Stomach (tissue), 19 donors: Measurements from ENCODE around the gene GABRQ. TPM values are rescaled to one million over a fixed set of nuclear protein-coding genes. Genes with fewer than 3 reads are reported as not detected.

Experiments
- DNase-seq, 2 donors: peaks; one replicate each; pipeline versions ENCODE4 v3.0.0 to v3.0.0-alpha.2; 2013 to 2019
- H3K27ac ChIP-seq, 5 donors: fragments of 200-600 bp in 4 of 5; sonication (generic) in 4 of 5; one replicate each; pipeline ENCODE4 v1.5.1; 2013 to 2019; ENCODE audit warnings: mild to moderate bottlenecking in 1 of 5, moderate library complexity in 1 of 5
- H3K27me3 ChIP-seq, 3 donors: fragments of 200-600 bp; sonication (generic); one replicate each; pipeline ENCODE4 v1.5.1; 2017 to 2019; ENCODE audit warnings: mixed run types in 1 of 3
- H3K36me3 ChIP-seq, 4 donors: fragments of 200-600 bp; sonication (generic); 1 replicate in 3 of 4; 2 replicates in 1 of 4; pipeline ENCODE4 v1.5.1; 2016 to 2019
- H3K4me1 ChIP-seq, 4 donors: fragments of 200-600 bp; sonication (generic); one replicate each; pipeline ENCODE4 v1.5.1; 2016 to 2019
- H3K4me3 ChIP-seq, 4 donors: fragments of 200-600 bp; sonication (generic) in 3 of 4; one replicate each; pipeline ENCODE4 v1.5.1; 2016 to 2019; ENCODE audit warnings: mild to moderate bottlenecking in 1 of 4
- H3K9me3 ChIP-seq, 4 donors: fragments of 200-600 bp; sonication (generic); one replicate each; pipeline ENCODE4 v1.5.1; 2016 to 2019
- EP300 ChIP-seq: sonication (generic); formaldehyde crosslinking; IDR thresholded peaks from one replicate; pipeline ENCODE4 v1.6.1; 2017; ENCODE audit warnings: antibody characterized with exemption
- POLR2A ChIP-seq, 4 donors: fragments of 450-650 bp; IDR thresholded peaks; one replicate each; pipeline ENCODE4 v1.6.1; 2016; ENCODE audit warnings: antibody characterized with exemption in 4 of 4, control low read depth in 2 of 4, mild to moderate bottlenecking in 1 of 4, moderate library complexity in 1 of 4
- POLR2AphosphoS5 ChIP-seq, 3 donors: sonication (generic); formaldehyde crosslinking; IDR thresholded peaks; one replicate each; pipeline ENCODE4 v1.6.1; 2016; ENCODE audit warnings: antibody characterized with exemption in 3 of 3
- WGBS, 5 donors: extraction: QIAGEN DNeasy Blood & Tissue Kit in 3 of 5; methylation state at CpG; one replicate each; pipeline versions ENCODE4 v1.1.5 to v1.1.7; 2013 to 2018; 5-methylcytosine and 5-hydroxymethylcytosine counted together
- intact Hi-C: fragments of 100-400 bp; cut with DNase I; formaldehyde crosslinking; loops from one replicate; pipeline ENCODE4 v1.15.1; 2023; ENCODE audit warnings: low total_unique reads
- long read RNA-seq, 10 donors: transcript quantifications; one replicate each; lab custom pipeline, GENCODE V29; 2026
- polyA plus RNA-seq, 3 donors: library from polyadenylated mRNA; stranded (reverse); fragments of 200-250 nt; gene quantifications; one replicate each; pipeline ENCODE4 v1.2.3, GENCODE V29; 2013
- total RNA-seq, 5 donors: library from RNA; depleted of rRNA; stranded (reverse); fragments of >200 nt; gene quantifications; one replicate each; pipeline versions ENCODE4 v1.1.0 to v1.2.3, GENCODE V29; 2014 to 2016
- TF ChIP-seq, protein P1 (sequence below), 7 experiments: fragments of 450-650 bp in 4 of 7; fragments of 200-600 bp in 3 of 7; sonication (generic) in 3 of 7; IDR thresholded peaks; one replicate each; pipeline ENCODE4 v1.5.1; 2016 to 2019; ENCODE audit warnings: antibody characterized with exemption in 7 of 7, control low read depth in 2 of 7, mild to moderate bottlenecking in 1 of 7
- donor health status: healthy with polysubstance abuse.
- donor health status: Bipolar disorder and iron deficiency.
- donor health status: healthy.

Gene GABRQ
- total RNA-seq (under 1 TPM in 1 of 5 donors, not detected in 4; 0.18 TPM), polyA plus RNA-seq (under 1 TPM in 1 of 3 donors, not detected in 2; 0.05 TPM)
- long read RNA-seq, donor 1 = 0 reads
- long read RNA-seq, donor 2 = 0 reads
- long read RNA-seq, donor 3 = 0 reads
- long read RNA-seq, donor 4 = 0 reads
- long read RNA-seq, donor 5 = 0 reads
- long read RNA-seq, donor 6 = 0 reads
- long read RNA-seq, donor 7 = 0 reads
- long read RNA-seq, donor 8 = 0 reads
- long read RNA-seq, donor 9 = 0 reads
- long read RNA-seq, donor 10 = 0 reads

DNA sequence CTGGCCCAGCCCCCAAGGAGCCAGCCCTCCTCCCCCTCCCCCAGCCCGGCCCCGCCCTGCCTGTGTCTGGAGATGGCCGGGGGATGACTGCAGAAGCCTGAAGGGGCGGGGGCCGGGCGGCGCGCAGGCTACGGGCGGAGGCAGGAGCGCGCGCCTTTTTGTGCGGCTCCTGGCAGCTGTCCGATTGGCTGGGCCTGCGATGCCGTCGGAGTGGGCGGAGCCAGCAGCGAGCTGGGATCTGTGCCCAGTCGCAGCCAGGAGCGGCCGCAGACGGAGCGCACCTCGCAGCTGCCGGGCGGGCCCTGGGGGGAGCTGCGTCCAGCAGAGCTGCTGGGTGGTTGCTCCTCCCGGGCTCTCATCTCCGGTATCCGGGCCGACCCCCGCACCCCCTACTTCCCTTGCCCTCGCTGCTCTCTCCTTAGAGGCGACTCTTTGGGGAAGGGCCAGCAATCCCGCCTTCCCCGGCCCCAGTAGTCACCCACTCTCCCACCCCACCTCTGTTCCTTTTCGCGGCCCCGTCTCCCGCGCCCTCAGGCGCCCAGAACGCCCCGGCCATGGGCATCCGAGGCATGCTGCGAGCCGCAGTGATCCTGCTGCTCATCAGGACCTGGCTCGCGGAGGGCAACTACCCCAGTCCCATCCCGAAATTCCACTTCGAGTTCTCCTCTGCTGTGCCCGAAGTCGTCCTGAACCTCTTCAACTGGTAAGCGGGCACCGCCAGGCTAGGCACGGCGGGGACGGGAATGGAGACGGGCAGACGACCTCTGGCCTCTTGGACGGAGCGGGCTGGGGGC is at the start of gene GABRQ:
TSS of gene GABRQ (plus strand) at position 247 of the 794 bp plus-strand sequence. CDS start at position 555, 308 bp downstream.
- H3K27me3 ChIP-seq = peaks cover 5 to 47% (median 46%) of the 10 kb centered on the region in 3 donors
- H3K27ac ChIP-seq = no peak within 1 kb of the TSS
- peak within 1 kb of the TSS in 2 of 4 donors; percentile 6 to 12 for H3K4me3 ChIP-seq
- H3K36me3 ChIP-seq = no peaks in the 10 kb centered on the region
- TF ChIP-seq POLR2AphosphoS5 (IDR thresholded peaks at IDR 0.05) (no peak), POLR2A (IDR thresholded peaks at IDR 0.05) (no peak), EP300 (no peak)
- TF ChIP-seq, protein P1, sequence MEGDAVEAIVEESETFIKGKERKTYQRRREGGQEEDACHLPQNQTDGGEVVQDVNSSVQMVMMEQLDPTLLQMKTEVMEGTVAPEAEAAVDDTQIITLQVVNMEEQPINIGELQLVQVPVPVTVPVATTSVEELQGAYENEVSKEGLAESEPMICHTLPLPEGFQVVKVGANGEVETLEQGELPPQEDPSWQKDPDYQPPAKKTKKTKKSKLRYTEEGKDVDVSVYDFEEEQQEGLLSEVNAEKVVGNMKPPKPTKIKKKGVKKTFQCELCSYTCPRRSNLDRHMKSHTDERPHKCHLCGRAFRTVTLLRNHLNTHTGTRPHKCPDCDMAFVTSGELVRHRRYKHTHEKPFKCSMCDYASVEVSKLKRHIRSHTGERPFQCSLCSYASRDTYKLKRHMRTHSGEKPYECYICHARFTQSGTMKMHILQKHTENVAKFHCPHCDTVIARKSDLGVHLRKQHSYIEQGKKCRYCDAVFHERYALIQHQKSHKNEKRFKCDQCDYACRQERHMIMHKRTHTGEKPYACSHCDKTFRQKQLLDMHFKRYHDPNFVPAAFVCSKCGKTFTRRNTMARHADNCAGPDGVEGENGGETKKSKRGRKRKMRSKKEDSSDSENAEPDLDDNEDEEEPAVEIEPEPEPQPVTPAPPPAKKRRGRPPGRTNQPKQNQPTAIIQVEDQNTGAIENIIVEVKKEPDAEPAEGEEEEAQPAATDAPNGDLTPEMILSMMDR (IDR thresholded peaks at IDR 0.05) = no peak
- intact Hi-C loops = loop anchor here (10.0 kb wide), 1 partner anchor 883 kb away; no protein-coding TSS in a partner anchor
- no peaks in the 10 kb centered on the region for H3K9me3 ChIP-seq
- peaks cover 0 to 10% (median 9%) of the 10 kb centered on the region in 4 donors for H3K4me1 ChIP-seq
- 0 to 52% (median 11%) methylated on average over 3 to 64 of the region's 64 CpGs for WGBS, 5 donors
- peak; percentile 29 to 87 for DNase-seq

DNA sequence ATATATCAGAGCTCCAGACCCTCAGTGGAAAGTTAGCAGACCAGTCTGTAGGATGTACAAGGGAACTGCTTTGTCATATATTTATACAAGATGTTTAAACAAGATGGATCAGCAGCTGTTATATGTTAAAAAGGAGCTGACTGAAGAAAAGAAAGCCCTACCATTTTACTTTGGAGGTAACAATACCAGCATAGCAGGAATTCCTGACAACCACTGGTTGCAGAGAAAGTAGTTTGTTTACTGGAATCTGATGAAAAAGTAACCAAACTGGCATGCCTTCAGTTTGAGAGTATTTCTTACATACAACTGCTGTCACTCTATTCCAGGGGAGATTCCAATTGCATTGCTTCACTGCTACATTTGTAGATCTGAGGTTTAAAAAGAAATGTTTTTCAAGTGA is 49.5 kb upstream of the GABRQ start:
- DNase-seq = no peak
- Histone ChIP-seq H3K4me1 (no peaks in the 10 kb centered on the region), H3K9me3 (no peaks in the 10 kb centered on the region), H3K27me3 (no peaks in the 10 kb centered on the region), H3K27ac (no peak overlapping the region), H3K4me3 (no peak overlapping the region), H3K36me3 (no peaks in the 10 kb centered on the region)
- TF ChIP-seq POLR2AphosphoS5 (IDR thresholded peaks at IDR 0.05) (no peak), EP300 (no peak), POLR2A (IDR thresholded peaks at IDR 0.05) (no peak)
- TF ChIP-seq, protein P1 (IDR thresholded peaks at IDR 0.05) = no peak
- intact Hi-C loops = no loop called here

DNA sequence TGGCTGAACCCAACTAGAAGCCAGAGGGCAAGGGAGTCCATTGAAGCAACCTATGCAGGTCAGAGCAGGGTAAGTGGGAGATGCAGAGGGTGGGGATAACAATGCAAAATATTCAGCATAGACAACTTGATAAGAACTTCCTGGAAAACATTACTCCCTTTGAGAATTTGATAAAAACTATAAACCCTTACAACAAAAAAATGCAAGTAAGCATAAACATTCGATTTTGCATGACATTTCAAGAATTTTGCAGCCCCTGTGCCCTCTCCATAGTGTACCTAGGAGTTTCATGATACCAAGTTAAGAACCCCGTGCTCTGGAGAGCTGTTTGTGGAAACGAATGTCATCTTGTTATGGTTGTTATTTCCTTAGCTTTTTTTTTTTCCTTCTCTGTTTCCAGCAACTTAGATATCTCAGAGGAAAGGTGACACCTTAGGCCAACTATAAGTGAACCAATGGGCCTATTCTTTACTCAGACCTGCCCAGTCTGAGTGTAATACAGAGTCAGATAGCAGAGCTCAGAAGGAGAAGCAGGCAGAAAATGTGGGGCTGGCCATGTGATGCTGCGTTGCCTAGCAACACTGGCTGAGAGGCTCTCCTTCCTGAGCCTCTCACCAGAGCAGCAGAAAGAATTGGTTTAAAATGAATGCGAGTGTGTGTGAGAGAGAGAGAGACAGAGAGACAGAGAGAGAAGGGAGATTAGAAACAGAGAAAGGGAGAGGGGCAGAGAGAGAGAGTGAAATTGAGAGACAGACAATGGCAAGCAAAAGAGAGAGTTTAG is 36.7 kb upstream of the GABRQ start:
- WGBS, 5 donors = 25 to 40% (median 34%) methylated on average over 5 of the region's 5 CpGs
- Histone ChIP-seq H3K27ac (no peak overlapping the region), H3K4me1 (no peaks in the 10 kb centered on the region), H3K27me3 (no peaks in the 10 kb centered on the region), H3K36me3 (no peaks in the 10 kb centered on the region), H3K9me3 (no peaks in the 10 kb centered on the region), H3K4me3 (no peak overlapping the region)
- TF ChIP-seq POLR2AphosphoS5 (IDR thresholded peaks at IDR 0.05) (no peak), POLR2A (IDR thresholded peaks at IDR 0.05) (no peak), EP300 (no peak)
- TF ChIP-seq, protein P1 (IDR thresholded peaks at IDR 0.05) = no peak
- intact Hi-C loops = no loop called here
- peak in 1 of 2 donors; percentile 45 for DNase-seq
